Activated CD4-positive, alpha-beta T cell treated with anti-CD3 and anti-CD28 coated beads, Interleukin-2, amount 10 ng/mL, durations not matched to agents 7 days and 5 days (primary cell): ENCODE data around the gene CCDC152. TPM values are rescaled to one million over a fixed set of nuclear protein-coding genes. Genes with fewer than 3 reads are reported as not detected.
"Not testable (repeated sequence)": the region's sequence is repeated elsewhere in the genome, so short reads cannot be mapped to it uniquely, and the experiment has no call there.

Source experiments
- CTCF ChIA-PET: fragments of 350-600 bp; sonication (Branson Sonifier 250); formaldehyde crosslinking; loops from one replicate; lab custom pipeline; 2021; ENCODE audit warnings: antibody characterized with exemption; lab: Charles Lee
- POLR2A ChIA-PET: fragments of 350-600 bp; sonication (Branson Sonifier 250); formaldehyde crosslinking; loops from one replicate; lab custom pipeline; 2021; ENCODE audit warnings: antibody characterized with exemption; lab: Charles Lee
- DNase-seq: peaks from one replicate; pipeline ENCODE4 v3.0.0-alpha.2; 2020
- H3K27ac Mint-ChIP-seq: one replicate; pipeline ENCODE4 v1.8.0; 2021; ENCODE audit warnings: mild to moderate bottlenecking, moderate library complexity, mixed read lengths
- H3K27me3 Mint-ChIP-seq: one replicate; pipeline ENCODE4 v1.8.0; 2021; ENCODE audit warnings: mixed read lengths
- H3K36me3 Mint-ChIP-seq: one replicate; pipeline ENCODE4 v1.8.0; 2021; ENCODE audit warnings: low read depth, mixed read lengths
- H3K4me1 Mint-ChIP-seq: one replicate; pipeline ENCODE4 v1.8.0; 2021; ENCODE audit warnings: mixed read lengths
- H3K4me3 Mint-ChIP-seq: one replicate; pipeline ENCODE4 v1.8.0; 2021; ENCODE audit warnings: mild to moderate bottlenecking, moderate library complexity, mixed read lengths
- H3K9me3 Mint-ChIP-seq: one replicate; pipeline ENCODE4 v1.8.0; 2021; ENCODE audit warnings: mixed read lengths
- total RNA-seq, 2 experiments: library from RNA; stranded (reverse); gene quantifications; one replicate each; pipeline ENCODE4 v1.2.3, GENCODE V29; 2021

The CCDC152 gene
- total RNA-seq, 2 experiments from 2014 or later: 4.8 to 5.2 TPM

DNA sequence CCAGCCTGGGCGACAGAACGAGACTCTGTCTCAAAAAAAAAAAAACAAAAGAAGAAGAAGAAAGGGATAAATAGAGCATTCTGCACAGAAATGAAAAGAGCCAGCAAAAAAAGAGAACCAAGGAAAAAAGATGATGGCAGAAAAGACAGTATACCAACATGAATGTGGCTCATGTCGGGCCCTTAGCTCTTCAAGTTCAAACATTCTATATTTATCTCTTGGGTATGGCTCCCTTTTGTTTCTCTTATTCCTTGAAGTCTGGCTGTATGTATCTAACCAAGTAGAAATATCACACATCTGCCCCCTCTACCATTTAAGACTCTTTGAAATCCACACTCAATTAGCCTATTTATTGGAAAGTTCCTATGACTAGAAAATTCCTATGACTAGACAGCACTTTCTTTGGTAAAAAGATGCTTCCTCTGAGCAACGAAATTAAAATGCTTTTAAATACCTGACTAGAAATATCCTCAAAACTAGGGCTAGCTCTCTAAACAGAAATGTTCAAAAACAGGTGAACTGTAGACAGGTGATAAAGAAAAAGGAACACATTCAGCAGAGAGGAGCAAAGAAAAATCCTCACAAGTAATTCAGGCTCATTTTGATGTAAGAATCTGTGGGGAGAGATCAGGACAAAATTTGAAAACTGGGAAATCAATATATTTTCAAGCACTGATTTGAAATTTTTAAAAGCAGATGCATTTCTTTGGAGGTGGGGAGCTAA is 52.4 kb downstream of the CCDC152 start:
- ChIA-PET CTCF (interaction anchor here (0.6 to 0.7 kb wide), 2 partner anchors 1266 to 1631 kb away, joined by 3 read pairs; no protein-coding TSS in a partner anchor), POLR2A (interaction anchor here (0.6 kb wide), 1 partner anchor 142 kb away, joined by 3 read pairs; no protein-coding TSS in a partner anchor)
- no peak overlapping the region for H3K4me3 Mint-ChIP-seq
- H3K27ac Mint-ChIP-seq: no peak overlapping the region
- no peaks in the 10 kb centered on the region for H3K36me3 Mint-ChIP-seq
- H3K9me3 Mint-ChIP-seq: no peaks in the 10 kb centered on the region
- no peaks in the 10 kb centered on the region for H3K27me3 Mint-ChIP-seq
- no peak for DNase-seq
- peaks cover 3% of the 10 kb centered on the region for H3K4me1 Mint-ChIP-seq

- no peak for DNase-seq
- Mint-ChIP-seq H3K36me3 (no peaks in the 10 kb centered on the region), H3K4me1 (peaks cover 3% of the 10 kb centered on the region), H3K9me3 (no peaks in the 10 kb centered on the region), H3K4me3 (no peak overlapping the region), H3K27ac (no peak overlapping the region), H3K27me3 (no peaks in the 10 kb centered on the region)
- ChIA-PET POLR2A (no interaction called here), CTCF (no interaction called here)
Observed at GRCh38 chr5:42810834-42811590, 54.4 kb downstream of the CCDC152 start.

- no peak within 1 kb of the TSS for H3K27ac Mint-ChIP-seq
- ChIA-PET POLR2A (no interaction called here), CTCF (interaction anchor here (0.6 to 0.7 kb wide), 2 partner anchors 234 to 463 kb away, joined by 3 to 4 read pairs; no protein-coding TSS in a partner anchor)
- H3K4me1 Mint-ChIP-seq: peaks cover 3% of the 10 kb centered on the region
- H3K27me3 Mint-ChIP-seq: no peaks in the 10 kb centered on the region
- no peaks in the 10 kb centered on the region for H3K9me3 Mint-ChIP-seq
- no peaks in the 10 kb centered on the region for H3K36me3 Mint-ChIP-seq
- H3K4me3 Mint-ChIP-seq: no peak within 1 kb of the TSS
- no peak for DNase-seq
Observed at GRCh38 chr5:42811591-42812446, 55.2 kb downstream of the CCDC152 start, which contains the start of gene SELENOP. Gene SELENOP (minus strand): TSS chr5:42811892. CDS start chr5:42808353, 3,539 bp downstream.

DNA sequence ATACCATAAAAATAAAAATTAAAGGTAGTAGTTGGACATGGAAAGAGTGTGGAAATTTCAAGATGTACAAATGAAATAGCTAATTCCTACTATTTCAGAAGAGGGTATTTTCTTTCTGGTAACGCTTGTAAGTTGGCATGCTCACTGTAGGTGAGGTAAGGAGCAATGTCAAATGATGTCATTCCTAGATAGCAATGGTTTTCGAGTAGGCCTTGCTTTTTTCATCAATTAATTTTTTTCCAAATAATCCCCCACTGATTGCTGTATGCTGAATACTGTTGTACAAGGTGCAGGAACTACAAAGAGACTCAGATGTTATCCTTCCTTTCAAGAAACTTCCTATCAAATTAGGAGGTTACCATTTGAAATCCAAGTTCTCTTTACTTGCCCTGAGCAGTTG is 56.0 kb downstream of the CCDC152 start:
- H3K27ac Mint-ChIP-seq: no peak overlapping the region
- POLR2A ChIA-PET: no interaction called here
- H3K36me3 Mint-ChIP-seq: no peaks in the 10 kb centered on the region
- no peaks in the 10 kb centered on the region for H3K27me3 Mint-ChIP-seq
- no peak for DNase-seq
- H3K4me3 Mint-ChIP-seq: no peak overlapping the region
- H3K9me3 Mint-ChIP-seq: no peaks in the 10 kb centered on the region
- CTCF ChIA-PET: interaction anchor here (0.6 to 0.7 kb wide), 2 partner anchors 234 to 464 kb away, joined by 3 to 4 read pairs; no protein-coding TSS in a partner anchor
- H3K4me1 Mint-ChIP-seq: peaks cover 3% of the 10 kb centered on the region

GRCh38 chr5:42813533-42813932 is 56.9 kb downstream of the CCDC152 start:
- ChIA-PET POLR2A (no interaction called here), CTCF (no interaction called here)

DNA sequence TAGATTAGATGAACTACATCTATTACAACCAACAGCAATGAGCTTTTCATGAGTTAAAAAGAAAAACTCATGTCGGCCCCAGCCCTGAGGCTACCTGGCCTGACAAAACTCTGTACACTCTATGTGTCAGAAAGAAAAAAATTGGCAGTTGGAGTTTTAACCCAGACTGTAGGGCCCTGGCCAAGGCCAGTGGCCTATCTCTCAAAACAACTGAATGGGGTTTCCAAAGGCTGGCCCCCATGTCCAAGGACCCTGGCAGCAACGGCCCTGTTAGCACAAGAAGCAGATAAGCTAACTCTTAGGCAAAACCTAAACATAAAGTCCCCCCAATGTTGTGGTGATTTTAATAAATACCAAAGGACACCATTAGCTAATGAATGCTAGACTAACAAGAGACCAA is 59.9 kb downstream of the CCDC152 start:
- CTCF ChIA-PET, POLR2A ChIA-PET, H3K9me3 Mint-ChIP-seq, DNase-seq, H3K27ac Mint-ChIP-seq, H3K4me3 Mint-ChIP-seq, H3K36me3 Mint-ChIP-seq, H3K27me3 Mint-ChIP-seq, H3K4me1 Mint-ChIP-seq: not testable (repeated sequence)

More at GRCh38 chr5:42813533-42813932, 56.9 kb downstream of the CCDC152 start:
- Mint-ChIP-seq H3K4me3 (no peak overlapping the region), H3K27ac (no peak overlapping the region), H3K27me3 (no peaks in the 10 kb centered on the region), H3K9me3 (no peaks in the 10 kb centered on the region), H3K36me3 (no peaks in the 10 kb centered on the region), H3K4me1 (peaks cover 3% of the 10 kb centered on the region)
- DNase-seq: no peak

DNA sequence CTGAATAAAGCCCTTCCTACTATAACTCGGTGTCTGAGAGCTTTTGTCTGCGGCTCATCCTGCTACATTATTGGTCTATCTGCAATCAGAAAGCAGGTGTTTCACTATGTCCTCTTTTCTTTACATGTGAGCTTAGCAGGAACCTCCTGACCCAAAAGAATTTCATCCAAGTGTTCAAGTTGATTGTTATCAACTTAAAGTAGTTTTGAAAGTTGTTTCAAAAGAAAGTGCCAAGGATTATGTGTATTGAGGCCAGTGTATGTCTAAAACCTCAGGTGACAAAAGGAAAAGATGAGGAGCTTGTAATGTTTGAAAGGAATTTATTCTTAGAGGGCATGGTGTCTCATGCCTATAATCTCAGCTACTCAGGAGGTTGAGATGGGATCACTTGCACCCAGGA is 63.1 kb downstream of the CCDC152 start:
- POLR2A ChIA-PET: no interaction called here
- Mint-ChIP-seq H3K27ac (no peak overlapping the region), H3K9me3 (no peaks in the 10 kb centered on the region), H3K4me3 (no peak overlapping the region), H3K4me1 (no peaks in the 10 kb centered on the region), H3K36me3 (no peaks in the 10 kb centered on the region), H3K27me3 (no peaks in the 10 kb centered on the region)
- CTCF ChIA-PET: no interaction called here
- no peak for DNase-seq

- Mint-ChIP-seq H3K36me3 (no peaks in the 10 kb centered on the region), H3K4me1 (no peaks in the 10 kb centered on the region), H3K27ac (no peak overlapping the region), H3K9me3 (no peaks in the 10 kb centered on the region), H3K27me3 (no peaks in the 10 kb centered on the region), H3K4me3 (no peak overlapping the region)
- POLR2A ChIA-PET: no interaction called here
- CTCF ChIA-PET: no interaction called here
- DNase-seq: no peak
Observed at GRCh38 chr5:42822548-42822947, 65.9 kb downstream of the CCDC152 start.

DNA sequence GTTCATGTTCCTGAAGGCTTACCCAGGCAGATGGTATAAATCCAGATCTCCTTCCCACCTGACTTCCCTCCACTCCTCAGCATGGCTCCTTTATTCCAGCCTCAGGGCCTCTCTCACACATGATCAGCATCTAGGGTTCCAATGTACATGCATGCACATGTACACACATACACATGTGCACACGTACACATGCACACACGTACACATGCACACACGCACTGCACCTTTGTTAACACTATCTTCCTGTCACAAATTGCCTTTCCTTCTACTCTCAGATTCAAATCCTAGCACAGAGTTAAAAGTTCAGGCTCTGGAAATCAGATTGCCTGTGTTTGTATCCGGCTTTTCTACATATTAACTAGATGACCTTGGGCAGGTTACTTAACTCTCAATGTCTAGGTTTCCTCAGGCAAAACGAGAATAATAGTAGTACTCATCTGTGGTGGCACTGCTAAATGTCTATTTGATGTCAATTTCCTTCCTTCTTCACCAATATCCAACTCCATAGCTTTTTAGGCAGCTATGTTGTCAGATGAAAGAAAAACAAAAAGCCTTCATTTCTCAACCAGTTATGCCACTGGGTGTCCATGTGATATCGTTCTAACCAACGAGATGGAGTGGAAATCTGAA is 67.8 kb downstream of the CCDC152 start:
- ChIA-PET CTCF (no interaction called here), POLR2A (no interaction called here)
- H3K36me3 Mint-ChIP-seq: no peaks in the 10 kb centered on the region
- no peaks in the 10 kb centered on the region for H3K27me3 Mint-ChIP-seq
- H3K4me1 Mint-ChIP-seq: no peaks in the 10 kb centered on the region
- no peak for DNase-seq
- no peak overlapping the region for H3K4me3 Mint-ChIP-seq
- H3K9me3 Mint-ChIP-seq: no peaks in the 10 kb centered on the region
- H3K27ac Mint-ChIP-seq: no peak overlapping the region

DNA sequence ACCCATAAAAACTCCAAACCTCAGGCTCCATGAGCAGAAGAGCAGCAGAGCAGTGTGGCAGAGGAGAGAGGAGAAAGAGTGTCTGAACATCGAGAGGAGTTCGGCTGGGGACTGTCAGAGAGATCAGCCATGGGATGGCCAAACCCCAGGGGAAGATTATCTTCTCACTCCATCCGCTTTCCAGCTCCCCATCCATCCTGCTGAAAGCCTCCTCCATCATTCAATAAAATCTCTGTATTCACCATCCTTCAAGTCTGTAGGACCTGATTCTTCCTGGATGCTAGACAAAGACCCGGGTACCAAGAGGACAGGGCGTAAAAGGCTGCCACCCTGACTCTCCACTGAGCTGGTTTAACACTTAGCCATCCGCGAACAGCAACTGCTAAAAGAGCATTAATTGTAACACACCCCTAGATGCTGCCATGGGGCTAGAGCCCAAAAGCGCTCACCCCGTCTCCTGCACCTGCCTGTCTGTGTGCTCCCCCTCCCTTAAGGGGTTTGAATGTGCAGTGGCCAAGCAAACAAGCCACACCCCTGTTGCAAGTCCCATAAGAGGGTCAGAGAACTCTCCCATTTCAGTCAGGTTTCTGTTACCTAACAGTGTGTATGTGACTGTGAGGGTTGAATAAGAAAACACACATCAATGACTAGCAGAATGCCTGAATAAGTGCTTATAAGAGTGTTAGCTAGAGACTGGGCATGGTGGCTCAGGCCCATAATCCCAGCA is 69.0 kb downstream of the CCDC152 start:
- ChIA-PET POLR2A (no interaction called here), CTCF (interaction anchor here (0.6 kb wide), 1 partner anchor 172 kb away, joined by 4 read pairs; no protein-coding TSS in a partner anchor)
- no peak overlapping the region for H3K4me3 Mint-ChIP-seq
- no peak overlapping the region for H3K27ac Mint-ChIP-seq
- no peaks in the 10 kb centered on the region for H3K36me3 Mint-ChIP-seq
- H3K9me3 Mint-ChIP-seq: no peaks in the 10 kb centered on the region
- no peaks in the 10 kb centered on the region for H3K4me1 Mint-ChIP-seq
- H3K27me3 Mint-ChIP-seq: no peaks in the 10 kb centered on the region
- DNase-seq: no peak

DNA sequence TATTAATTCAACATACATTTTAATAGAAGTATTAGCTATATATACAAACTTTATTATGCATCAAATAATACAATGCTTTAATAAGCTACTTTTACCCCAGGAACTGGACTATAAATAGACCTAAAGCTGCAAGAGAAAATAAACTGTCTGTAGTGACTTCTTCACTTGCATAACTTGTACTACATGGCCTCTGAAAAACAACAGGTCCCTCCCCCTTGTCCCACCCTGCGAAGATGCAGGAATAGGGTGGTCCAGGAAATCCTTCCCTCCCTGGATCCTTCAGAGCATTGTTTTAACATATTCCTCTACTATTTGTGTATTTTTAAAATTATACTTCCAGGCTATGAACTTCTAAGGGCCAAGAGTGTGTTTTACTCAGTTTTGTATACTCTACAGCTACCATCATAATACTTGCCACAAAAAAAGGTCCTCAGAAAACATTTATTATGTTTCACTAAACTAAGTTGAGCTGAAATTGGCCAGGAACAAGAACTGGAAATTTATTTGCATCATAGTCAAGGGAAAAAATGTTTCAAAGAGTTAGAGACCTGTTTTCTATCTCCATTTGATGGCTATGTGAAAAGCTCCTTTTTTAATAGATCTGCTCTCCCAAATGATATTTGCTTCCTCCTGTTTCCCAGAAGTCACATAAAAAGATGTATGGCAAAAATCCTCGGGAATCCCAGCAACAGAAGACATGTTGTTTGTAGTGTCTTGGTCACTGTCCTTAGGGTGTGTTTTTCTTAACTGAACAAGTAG is 70.3 kb downstream of the CCDC152 start:
- CTCF ChIA-PET: no interaction called here
- Mint-ChIP-seq H3K9me3 (no peaks in the 10 kb centered on the region), H3K4me3 (no peak overlapping the region), H3K27me3 (peaks cover 4% of the 10 kb centered on the region), H3K36me3 (no peaks in the 10 kb centered on the region), H3K27ac (no peak overlapping the region), H3K4me1 (no peaks in the 10 kb centered on the region)
- DNase-seq: no peak
- POLR2A ChIA-PET: no interaction called here
